Activated CD4-positive, CD25-positive, alpha-beta regulatory T cell treated with anti-CD3 and anti-CD28 coated beads, Interleukin-2, amount 50 U/mL, for 24 hours (primary cell): ENCODE data around the gene POPDC2.
"Not testable (repeated sequence)": the region's sequence is repeated elsewhere in the genome, so short reads cannot be mapped to it uniquely, and the experiment has no call there.

Experiments
- ATAC-seq, 2 donors: fragments of 150-1000 bp; cut with Tn5 transposase; one replicate each; pipeline ENCODE4 v1.10.0; 2021; ENCODE audit warnings: mild to moderate bottlenecking in 1 of 2, moderate library complexity in 1 of 2

POPDC2 gene, protein sequence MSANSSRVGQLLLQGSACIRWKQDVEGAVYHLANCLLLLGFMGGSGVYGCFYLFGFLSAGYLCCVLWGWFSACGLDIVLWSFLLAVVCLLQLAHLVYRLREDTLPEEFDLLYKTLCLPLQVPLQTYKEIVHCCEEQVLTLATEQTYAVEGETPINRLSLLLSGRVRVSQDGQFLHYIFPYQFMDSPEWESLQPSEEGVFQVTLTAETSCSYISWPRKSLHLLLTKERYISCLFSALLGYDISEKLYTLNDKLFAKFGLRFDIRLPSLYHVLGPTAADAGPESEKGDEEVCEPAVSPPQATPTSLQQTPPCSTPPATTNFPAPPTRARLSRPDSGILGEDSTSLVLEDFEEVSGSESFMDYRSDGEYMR

DNA sequence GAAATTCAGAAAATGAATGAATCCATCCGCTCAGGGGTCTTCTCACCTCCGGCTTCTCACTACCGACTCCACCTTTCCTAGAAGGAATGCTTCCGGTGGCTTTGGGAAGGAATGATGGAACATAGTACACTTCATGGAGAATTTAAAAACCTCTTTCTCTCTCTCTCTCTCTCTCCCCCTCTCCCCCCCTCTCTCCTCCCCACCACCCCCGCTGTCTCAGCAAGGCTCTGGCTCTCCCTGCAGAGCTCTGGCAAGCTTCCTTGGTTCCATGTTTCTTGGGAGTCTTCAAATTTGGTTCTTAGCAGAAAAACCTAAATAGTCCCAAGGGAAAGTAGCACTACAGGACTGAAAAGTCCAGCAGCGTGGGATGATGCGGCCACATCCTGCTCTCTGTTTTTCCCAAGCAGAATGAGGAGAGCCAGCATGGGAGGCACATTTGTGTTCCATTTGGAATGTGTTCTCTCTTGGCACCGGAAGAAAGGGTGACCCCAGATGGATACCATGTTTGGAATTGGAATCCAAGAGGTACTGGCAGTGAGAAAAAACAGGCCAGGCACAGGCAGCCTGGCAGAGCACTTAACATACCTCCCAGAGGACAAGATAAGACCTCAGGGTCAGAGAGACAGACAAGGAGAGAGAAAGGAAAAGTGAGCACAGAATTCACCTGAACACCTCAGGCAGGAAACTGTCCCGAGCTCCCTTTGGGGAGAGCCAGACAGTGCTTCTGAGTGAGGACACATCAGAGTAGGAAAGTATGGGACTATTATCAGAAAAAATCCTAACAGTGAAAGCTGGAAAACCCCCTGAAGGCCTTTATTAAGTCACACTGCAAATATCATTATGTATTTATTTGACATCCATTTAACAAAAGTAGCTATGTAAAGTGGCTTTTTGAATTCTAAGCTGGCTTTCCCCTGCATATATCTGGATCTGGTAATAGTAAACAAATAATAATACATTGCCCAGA, at the start of gene POPDC2:
POPDC2 (minus strand) TSS at position 116 of the 967 bp plus-strand sequence. CDS start 166 bp downstream, outside the sequence.
- no peak for ATAC-seq

- ATAC-seq: no peak
Measured at GRCh38 chr3:119703820-119704531, 43.6 kb upstream of the POPDC2 start.

GRCh38 chr3:119702530-119703527, 42.4 kb upstream of the POPDC2 start, which contains the start of gene CFAP91:
TSS of gene CFAP91 (plus strand) at chr3:119703022. CDS start at chr3:119703099, 77 bp downstream.
- ATAC-seq: peak; percentile 72 to 77

DNA sequence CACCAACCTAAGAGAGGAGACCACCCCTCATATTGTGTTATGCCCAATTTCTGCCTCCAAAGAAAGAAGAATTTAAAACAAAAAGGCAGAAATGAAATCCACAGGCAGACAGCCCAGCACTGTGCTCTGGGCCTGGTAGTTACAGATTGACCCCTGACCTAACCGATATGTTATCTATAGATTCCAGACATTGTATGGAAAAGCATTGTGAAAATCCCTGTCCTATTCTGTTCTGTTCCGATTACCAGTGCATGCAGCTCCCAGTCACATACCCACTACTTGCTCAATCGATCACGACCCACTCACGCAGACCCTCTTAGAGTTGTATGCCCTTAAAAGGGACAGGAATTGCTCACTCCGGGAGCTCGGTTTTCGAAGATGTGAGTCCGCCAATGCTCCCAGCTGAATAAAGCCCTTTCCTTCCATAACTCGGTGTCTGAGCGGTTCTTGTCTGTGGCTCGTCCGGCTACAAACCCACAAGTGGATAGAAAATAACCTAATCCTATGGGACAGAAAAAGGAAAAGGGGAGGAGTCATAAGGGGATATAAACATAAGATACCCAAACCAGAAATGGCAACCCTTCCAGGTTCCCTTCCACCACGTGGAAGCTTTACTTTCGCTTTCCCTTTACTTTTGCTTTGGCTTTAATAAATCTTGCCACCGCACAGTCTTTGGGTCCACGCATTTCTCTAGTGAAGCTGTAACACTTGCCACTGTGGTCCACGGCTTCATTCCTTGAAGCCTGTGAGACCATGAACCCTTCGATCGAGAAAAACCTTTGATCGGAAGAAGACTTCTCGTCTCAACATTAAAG, 40.7 kb upstream of the POPDC2 start:
- ATAC-seq: no peak

GRCh38 chr3:119700269-119700919, 40.0 kb upstream of the POPDC2 start:
- peak; percentile 34 to 50 for ATAC-seq

DNA sequence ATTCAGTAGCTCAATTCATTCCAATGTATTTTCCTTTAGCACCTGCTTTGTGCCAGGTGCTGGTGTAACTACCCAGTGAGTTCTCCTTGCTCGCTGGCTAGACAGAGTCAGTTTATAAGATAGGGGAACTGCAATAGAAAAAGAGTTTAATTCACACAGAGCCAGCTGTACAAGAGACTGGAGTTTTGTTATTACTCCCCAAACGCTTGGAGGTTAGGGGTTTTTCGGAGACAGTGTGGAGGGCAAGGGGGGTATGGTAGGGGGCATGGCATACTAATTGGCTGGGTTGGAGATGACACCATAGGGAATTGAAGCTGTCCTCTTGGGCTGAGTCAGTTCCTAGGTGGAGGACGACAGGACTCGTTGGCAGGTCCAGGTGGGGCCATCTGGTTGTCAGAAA, 37.0 kb upstream of the POPDC2 start:
- ATAC-seq: no peak

DNA sequence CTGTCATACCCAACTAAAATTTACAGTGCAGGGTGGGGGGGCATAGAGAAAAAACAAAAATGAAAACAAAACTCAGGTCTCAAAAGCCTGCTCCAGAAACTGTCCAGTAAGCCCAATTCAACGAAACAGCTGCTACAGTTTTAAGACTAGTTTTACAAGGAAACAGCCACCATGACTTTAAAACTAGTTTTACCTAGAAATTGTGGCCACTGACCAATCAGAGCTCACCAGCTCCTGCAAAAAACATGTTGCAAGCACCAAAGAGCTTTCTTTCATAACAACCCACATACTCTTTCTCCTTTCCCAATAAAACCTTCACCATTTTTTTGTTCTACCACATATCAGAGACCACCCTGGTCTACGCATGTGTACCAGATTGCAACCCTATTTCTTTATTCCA, 35.1 kb upstream of the POPDC2 start:
- no peak for ATAC-seq

DNA sequence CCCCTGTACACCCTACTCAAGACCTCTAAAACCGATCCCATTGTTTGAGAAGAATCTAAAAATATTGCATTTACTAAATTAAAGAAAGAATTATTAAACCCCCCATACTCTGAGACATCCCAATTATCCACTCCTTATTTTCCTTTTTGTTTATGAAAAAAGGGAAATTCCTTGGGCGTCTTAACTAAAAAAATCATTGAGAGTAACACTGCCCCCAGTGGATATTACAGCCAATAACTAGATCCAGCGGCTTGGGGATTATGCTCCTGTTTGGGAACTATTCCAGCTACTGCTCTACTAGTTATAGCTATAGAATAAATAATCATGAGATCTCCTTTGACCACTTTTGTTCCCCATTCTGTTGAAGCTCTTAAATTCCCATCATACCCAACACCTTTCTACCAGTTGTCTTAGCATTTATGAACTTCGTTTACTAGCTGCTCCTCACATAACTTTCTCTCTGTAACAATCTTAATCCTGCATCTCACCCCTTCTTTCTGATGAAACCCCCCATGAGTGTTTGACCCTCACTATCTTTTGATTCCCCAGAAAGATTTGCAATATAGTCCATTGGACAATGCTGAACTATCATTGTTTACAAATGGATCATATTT, 29.8 kb upstream of the POPDC2 start:
- ATAC-seq: no peak

GRCh38 chr3:119683421-119683820, 23.0 kb upstream of the POPDC2 start:
- no peak for ATAC-seq

DNA sequence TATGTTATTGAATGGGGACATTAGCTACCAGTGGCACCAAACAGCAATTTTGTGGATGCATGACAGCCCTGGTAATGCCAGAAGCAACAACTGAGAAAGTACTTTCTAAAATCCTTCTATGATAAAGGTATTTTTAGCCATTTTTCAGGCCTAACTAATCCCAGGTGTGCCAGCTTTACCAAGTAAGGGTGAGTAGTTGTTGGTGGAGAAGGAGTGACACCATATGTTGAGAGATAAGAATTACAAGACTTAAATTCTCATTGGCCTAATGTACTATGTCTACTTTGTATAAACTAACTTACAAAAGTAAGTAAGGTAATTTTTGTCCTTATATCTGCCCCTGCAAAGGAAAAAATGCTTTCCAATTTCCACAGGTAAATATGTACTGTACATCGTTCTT, 20.9 kb upstream of the POPDC2 start:
- ATAC-seq: no peak

GRCh38 chr3:119679874-119680273, 19.5 kb upstream of the POPDC2 start:
- no peak for ATAC-seq

- ATAC-seq: not testable (repeated sequence)
Measured at GRCh38 chr3:119678209-119678608, 17.8 kb upstream of the POPDC2 start.

DNA sequence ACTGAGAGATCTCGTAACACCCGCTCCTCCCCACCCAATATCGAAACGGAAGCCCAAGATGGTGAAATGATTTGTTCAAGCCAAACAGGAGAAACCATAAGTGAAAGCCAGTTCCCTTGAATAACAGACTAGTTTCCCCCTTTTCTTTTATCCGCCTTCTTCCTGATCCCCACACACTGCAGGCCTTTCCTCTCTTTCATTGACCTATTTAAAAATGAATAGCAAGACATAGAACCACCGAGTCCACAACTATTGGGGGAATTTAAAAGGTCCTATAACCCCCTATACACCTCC, 17.2 kb upstream of the POPDC2 start:
- no peak for ATAC-seq

GRCh38 chr3:119676771-119677640, 16.6 kb upstream of the POPDC2 start, which contains the start of gene COX17:
TSS of gene COX17 (minus strand) at chr3:119677406. CDS start at chr3:119677310, 96 bp downstream.
- ATAC-seq: peak; percentile 88

- ATAC-seq: no peak
Measured at GRCh38 chr3:119676020-119676419, 15.6 kb upstream of the POPDC2 start.

GRCh38 chr3:119675188-119675874, 14.9 kb upstream of the POPDC2 start:
- ATAC-seq: no peak

- ATAC-seq: no peak
Measured at GRCh38 chr3:119673875-119674274, 13.5 kb upstream of the POPDC2 start.

GRCh38 chr3:119672776-119673175, 12.4 kb upstream of the POPDC2 start:
- no peak for ATAC-seq
